ENCODE results near the gene FLYWCH1. TPM values are rescaled to one million over a fixed set of nuclear protein-coding genes. Genes with fewer than 3 reads are reported as not detected.

FLYWCH1 gene
- total RNA-seq, 1 donor from 2014 or later, result 65.4 TPM

- H3K27ac Mint-ChIP-seq, result no peak overlapping the region
- H3K4me1 Mint-ChIP-seq (ENCODE audit: low read depth), result no peaks in the 10 kb centered on the region
- H3K4me3 Mint-ChIP-seq (ENCODE audit: low read depth), result no peak overlapping the region
- intact Hi-C loops (cut with micrococcal nuclease), result no loop called here
- no peak for DNase-seq (ENCODE audit: low spot score)
- no peaks in the 10 kb centered on the region for H3K9me3 Mint-ChIP-seq
- H3K27me3 Mint-ChIP-seq (ENCODE audit: low read depth), result no peaks in the 10 kb centered on the region
- no peaks in the 10 kb centered on the region for H3K36me3 Mint-ChIP-seq (ENCODE audit: low read depth)
These were observed 84.6 kb downstream of the FLYWCH1 start for GRCh38 chr16:2996298-2996697.

DNA sequence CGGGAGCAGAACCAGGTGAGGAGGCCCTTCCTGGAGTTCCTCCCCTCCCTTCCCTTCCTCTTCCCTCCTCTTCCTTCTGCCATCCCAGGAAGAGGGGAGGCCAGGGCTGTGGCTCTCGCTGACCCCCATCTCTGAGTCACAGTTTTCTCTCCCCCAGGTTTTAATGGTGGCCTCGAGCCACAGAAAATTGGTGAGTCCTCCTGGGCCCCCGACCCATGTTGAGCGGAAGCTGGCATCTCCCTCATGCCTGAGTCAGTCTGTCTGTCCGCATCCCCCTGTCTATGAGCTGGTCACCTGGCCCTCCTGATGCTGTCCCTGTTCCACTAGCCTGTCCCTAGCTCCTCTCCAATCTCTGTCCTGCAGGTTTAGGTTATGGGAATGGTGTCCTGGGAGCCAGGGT, 88.2 kb downstream of the FLYWCH1 start:
- H3K27me3 Mint-ChIP-seq (ENCODE audit: low read depth), result peaks cover 2% of the 10 kb centered on the region
- no peaks in the 10 kb centered on the region for H3K9me3 Mint-ChIP-seq
- peaks cover 2% of the 10 kb centered on the region for H3K4me1 Mint-ChIP-seq (ENCODE audit: low read depth)
- no peak overlapping the region for H3K27ac Mint-ChIP-seq
- no peaks in the 10 kb centered on the region for H3K36me3 Mint-ChIP-seq (ENCODE audit: low read depth)
- intact Hi-C loops (cut with micrococcal nuclease), result no loop called here
- H3K4me3 Mint-ChIP-seq (ENCODE audit: low read depth), result no peak overlapping the region
- no peak for DNase-seq (ENCODE audit: low spot score)

DNA sequence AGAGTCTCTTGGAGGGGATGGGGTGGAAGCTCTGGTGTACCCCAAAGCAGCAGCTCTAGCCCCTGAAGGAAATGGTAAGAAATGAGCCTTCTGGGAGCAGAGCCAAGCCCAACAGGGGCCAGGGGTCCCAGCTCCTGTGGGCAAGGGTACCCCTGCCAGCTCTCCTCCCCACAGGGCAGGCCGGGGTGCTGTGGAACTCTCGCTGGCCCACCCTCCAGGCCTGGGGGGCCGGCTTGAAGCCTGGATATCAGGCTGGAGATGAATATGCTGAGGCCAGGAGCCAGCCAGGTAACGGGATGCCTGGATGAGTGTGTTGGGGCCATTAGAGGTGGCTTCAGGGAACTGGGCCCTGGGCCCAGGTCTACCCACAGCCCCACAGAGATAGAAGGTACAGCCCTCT, 88.8 kb downstream of the FLYWCH1 start:
- no peaks in the 10 kb centered on the region for H3K9me3 Mint-ChIP-seq

More for the DNA sequence above, 88.8 kb downstream of the FLYWCH1 start:
- H3K36me3 Mint-ChIP-seq (ENCODE audit: low read depth), result no peaks in the 10 kb centered on the region
- H3K27ac Mint-ChIP-seq, result no peak overlapping the region
- peaks cover 3% of the 10 kb centered on the region for H3K4me1 Mint-ChIP-seq (ENCODE audit: low read depth)
- H3K27me3 Mint-ChIP-seq (ENCODE audit: low read depth), result peaks cover 2% of the 10 kb centered on the region
- H3K4me3 Mint-ChIP-seq (ENCODE audit: low read depth), result no peak overlapping the region
- intact Hi-C loops (cut with micrococcal nuclease), result no loop called here
- DNase-seq (ENCODE audit: low spot score), result no peak

Other genes starting within 250 kb of the FLYWCH1 start
- gene KCTD5, start 229.4 kb upstream of the FLYWCH1 start, total RNA-seq, result 65.5 and 68.5 TPM in 2 replicates
- gene PRSS27, start 191.7 kb upstream of the FLYWCH1 start, total RNA-seq, result 1.8 and 2.1 TPM in 2 replicates
- 694 and 701 TPM in 2 replicates for gene SRRM2, start 159.3 kb upstream of the FLYWCH1 start, total RNA-seq
- 242 and 252 TPM in 2 replicates for gene ELOB, start 134.7 kb upstream of the FLYWCH1 start, total RNA-seq
- not detected in 2 replicates for gene PRSS33, start 124.4 kb upstream of the FLYWCH1 start, total RNA-seq
- gene PRSS41, start 113.5 kb upstream of the FLYWCH1 start, total RNA-seq, result not detected in 2 replicates
- 11.4 and 11.5 TPM in 2 replicates for gene PRSS21, start 94.7 kb upstream of the FLYWCH1 start, total RNA-seq
- 7.7 and 8.6 TPM in 2 replicates for gene ZG16B, start 81.6 kb upstream of the FLYWCH1 start, total RNA-seq
- not detected in 2 replicates for gene PRSS22, start 53.8 kb upstream of the FLYWCH1 start, total RNA-seq
- 21.0 and 23.6 TPM in 2 replicates for gene FLYWCH2, start 28.7 kb upstream of the FLYWCH1 start, total RNA-seq
- gene KREMEN2, start 52.3 kb downstream of the FLYWCH1 start, total RNA-seq, result 0.09 TPM in 1 of 2 replicates, not detected in the other
- 46.9 and 49.9 TPM in 2 replicates for gene PAQR4, start 57.4 kb downstream of the FLYWCH1 start, total RNA-seq
- gene PKMYT1, start 68.5 kb downstream of the FLYWCH1 start, total RNA-seq, result 102 and 106 TPM in 2 replicates
- gene CLDN9, start 101.0 kb downstream of the FLYWCH1 start, total RNA-seq, result 0.11 and 0.14 TPM in 2 replicates
- not detected in 2 replicates for gene CLDN6, start 106.3 kb downstream of the FLYWCH1 start, total RNA-seq
- gene TNFRSF12A, start 108.4 kb downstream of the FLYWCH1 start, total RNA-seq, result 9.6 and 11.6 TPM in 2 replicates
- gene HCFC1R1, start 112.0 kb downstream of the FLYWCH1 start, total RNA-seq, result 29.9 and 30.3 TPM in 2 replicates
- gene THOC6, start 112.1 kb downstream of the FLYWCH1 start, total RNA-seq, result 59.0 and 59.1 TPM in 2 replicates
- gene BICDL2, start 125.0 kb downstream of the FLYWCH1 start, total RNA-seq, result 0.71 and 0.84 TPM in 2 replicates
- gene MMP25, start 134.6 kb downstream of the FLYWCH1 start, total RNA-seq, result 7.7 TPM in 2 replicates
- 773 and 798 TPM in 2 replicates for gene IL32, start 153.7 kb downstream of the FLYWCH1 start, total RNA-seq
- gene ZSCAN10, start 187.4 kb downstream of the FLYWCH1 start, total RNA-seq, result not detected in 2 replicates
- gene ZNF205, start 200.7 kb downstream of the FLYWCH1 start, total RNA-seq, result 0.09 and 0.18 TPM in 2 replicates
- 9.1 and 9.3 TPM in 2 replicates for gene ZNF213, start 223.1 kb downstream of the FLYWCH1 start, total RNA-seq